Type B pancreatic cell (in vitro differentiated cells): ENCODE measurements around the gene SLC12A3. TPM values are rescaled to one million over a fixed set of nuclear protein-coding genes. Genes with fewer than 3 reads are reported as not detected.
"Not testable (repeated sequence)": the region's sequence is repeated elsewhere in the genome, so short reads cannot be mapped to it uniquely, and the experiment has no call there.

Experiments used
- DNase-seq: peaks from one replicate; pipeline ENCODE4 v3.0.0; 2021; ENCODE audit warnings: mixed read lengths; ENCODE audit not compliant: unreplicated experiment; ENCODE audit errors: extremely low spot score
- H3K27ac Mint-ChIP-seq: 2 replicates; pipeline ENCODE4 v1.8.0; 2021; ENCODE audit warnings: mild to moderate bottlenecking, mixed read lengths
- H3K27me3 Mint-ChIP-seq: 2 replicates; pipeline ENCODE4 v1.8.0; 2021; ENCODE audit warnings: mixed read lengths
- H3K36me3 Mint-ChIP-seq: 2 replicates; pipeline ENCODE4 v1.8.0; 2021; ENCODE audit warnings: mixed read lengths
- H3K4me1 Mint-ChIP-seq: one replicate; pipeline ENCODE4 v1.8.0; 2021; ENCODE audit warnings: mixed read lengths; ENCODE audit not compliant: unreplicated experiment
- H3K4me3 Mint-ChIP-seq: 2 replicates; pipeline ENCODE4 v1.8.0; 2021; ENCODE audit warnings: mild to moderate bottlenecking, mixed read lengths
- H3K9me3 Mint-ChIP-seq: 2 replicates; pipeline ENCODE4 v1.8.0; 2021; ENCODE audit warnings: mixed read lengths
- CTCF ChIP-seq: fragments of 200-600 bp; sonication (generic); conservative IDR thresholded peaks from 2 replicates; pipeline ENCODE4 v1.5.0; 2021; ENCODE audit warnings: antibody characterized with exemption, mild to moderate bottlenecking
- total RNA-seq: library from RNA; stranded (reverse); gene quantifications from 2 replicates; pipeline ENCODE4 v1.2.1, GENCODE V29; 2021; ENCODE audit warnings: low replicate concordance

Gene SLC12A3
- total RNA-seq, 1 donor from 2014 or later: 0.31 TPM

- Mint-ChIP-seq H3K9me3 (no peaks in the 10 kb centered on the region), H3K27ac (peak overlapping the region; percentile 95), H3K36me3 (peaks cover 40% of the 10 kb centered on the region), H3K4me3 (peak overlapping the region; percentile 93), H3K4me1 (peaks cover 17% of the 10 kb centered on the region), H3K27me3 (no peaks in the 10 kb centered on the region)
- no peak for TF ChIP-seq CTCF
- DNase-seq: no peak
Observed at GRCh38 chr16:56933828-56934598, 69.0 kb downstream of the SLC12A3 start.

- Mint-ChIP-seq H3K36me3 (peaks cover 46% of the 10 kb centered on the region), H3K4me1 (peaks cover 17% of the 10 kb centered on the region), H3K4me3 (peak overlapping the region; percentile 93)
Observed at GRCh38 chr16:56934599-56935145, 69.7 kb downstream of the SLC12A3 start.

GRCh38 chr16:56935201-56935600 lies 70.2 kb downstream of the SLC12A3 start:
- no peak for DNase-seq
- Mint-ChIP-seq H3K4me1 (peaks cover 17% of the 10 kb centered on the region), H3K27ac (peak overlapping the region; percentile 54), H3K9me3 (no peaks in the 10 kb centered on the region), H3K4me3 (peak overlapping the region; percentile 77), H3K27me3 (no peaks in the 10 kb centered on the region), H3K36me3 (peaks cover 51% of the 10 kb centered on the region)
- no peak for TF ChIP-seq CTCF

More at GRCh38 chr16:56934599-56935145, 69.7 kb downstream of the SLC12A3 start:
- peak overlapping the region; percentile 95 for H3K27ac Mint-ChIP-seq
- H3K27me3 Mint-ChIP-seq, H3K9me3 Mint-ChIP-seq, DNase-seq: not testable (repeated sequence)

GRCh38 chr16:56936491-56936890 lies 71.5 kb downstream of the SLC12A3 start:
- no peak overlapping the region for H3K4me3 Mint-ChIP-seq
- peaks cover 52% of the 10 kb centered on the region for H3K36me3 Mint-ChIP-seq
- no peaks in the 10 kb centered on the region for H3K27me3 Mint-ChIP-seq
- peaks cover 17% of the 10 kb centered on the region for H3K4me1 Mint-ChIP-seq
- no peaks in the 10 kb centered on the region for H3K9me3 Mint-ChIP-seq
- TF ChIP-seq CTCF: no peak
- no peak for DNase-seq
- H3K27ac Mint-ChIP-seq: peak overlapping the region; percentile 22

GRCh38 chr16:56936950-56937349 lies 71.9 kb downstream of the SLC12A3 start:
- H3K4me3 Mint-ChIP-seq: no peak overlapping the region
- H3K36me3 Mint-ChIP-seq: peaks cover 55% of the 10 kb centered on the region
- no peaks in the 10 kb centered on the region for H3K9me3 Mint-ChIP-seq
- no peak for TF ChIP-seq CTCF
- H3K4me1 Mint-ChIP-seq: peaks cover 17% of the 10 kb centered on the region
- no peak overlapping the region for H3K27ac Mint-ChIP-seq
- no peak for DNase-seq
- no peaks in the 10 kb centered on the region for H3K27me3 Mint-ChIP-seq
